ENCODE data around the gene MAGI3.
"Not testable (repeated sequence)": the region's sequence is repeated elsewhere in the genome, so short reads cannot be mapped to it uniquely, and the experiment has no call there.

The MAGI3 gene

DNA sequence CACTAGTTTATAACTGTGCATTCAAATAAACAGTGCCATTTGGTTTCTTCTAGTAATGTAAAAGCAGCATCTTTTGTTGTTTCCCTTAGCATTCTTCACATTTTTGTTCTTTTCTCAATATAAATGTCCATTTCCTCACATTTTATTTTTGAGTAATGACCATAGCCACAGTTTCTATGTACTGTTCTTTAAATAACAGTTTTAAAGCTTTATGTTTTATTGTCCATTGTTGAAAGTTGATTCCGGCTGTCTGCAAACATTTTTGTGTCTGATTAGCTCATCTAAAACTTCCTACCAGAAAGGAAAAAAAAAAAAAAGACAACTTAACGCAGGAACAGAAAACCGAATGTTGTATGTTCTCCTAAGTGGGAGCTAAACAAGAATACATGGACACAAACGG, 139.7 kb downstream of the MAGI3 start:
- DNase-seq, result no peak

DNA sequence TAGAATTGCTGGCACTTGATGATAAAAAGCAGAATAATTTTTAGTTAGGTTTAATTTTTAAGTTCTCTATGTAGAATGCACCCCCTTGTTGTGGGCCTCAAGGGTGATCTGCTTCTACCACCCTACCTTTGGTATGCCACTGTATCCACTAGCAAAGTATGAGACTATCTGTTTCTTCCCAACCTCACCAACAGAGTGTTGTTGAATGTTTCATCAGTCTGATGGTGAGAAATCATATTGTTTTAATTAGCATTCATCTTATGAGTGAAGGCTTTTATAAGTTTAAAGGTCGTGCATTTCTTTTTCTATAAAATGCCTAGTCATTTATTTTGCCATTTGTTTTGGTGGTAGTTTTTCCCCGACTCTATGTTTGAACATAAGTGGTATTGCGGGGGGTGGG, 141.0 kb downstream of the MAGI3 start:
- DNase-seq, result no peak

DNA sequence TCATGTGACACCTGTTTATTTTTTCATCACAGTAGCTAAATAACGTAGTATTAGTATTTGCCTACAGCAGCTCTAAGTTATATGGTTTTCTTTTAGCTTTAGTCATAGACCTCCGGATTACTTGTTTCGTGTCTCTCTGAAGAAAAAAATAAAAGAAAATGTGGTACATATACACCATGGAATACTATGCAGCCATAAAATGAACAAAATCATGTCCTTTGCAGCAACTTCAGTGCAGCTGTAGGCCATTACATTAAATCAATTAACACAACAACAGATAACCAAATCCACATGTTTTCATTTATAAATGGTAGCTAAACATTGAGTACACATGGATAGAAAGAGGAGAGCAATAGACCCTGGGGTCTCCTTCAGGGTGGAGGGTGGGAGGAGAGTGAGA, 142.7 kb downstream of the MAGI3 start:
- DNase-seq, result no peak

DNA sequence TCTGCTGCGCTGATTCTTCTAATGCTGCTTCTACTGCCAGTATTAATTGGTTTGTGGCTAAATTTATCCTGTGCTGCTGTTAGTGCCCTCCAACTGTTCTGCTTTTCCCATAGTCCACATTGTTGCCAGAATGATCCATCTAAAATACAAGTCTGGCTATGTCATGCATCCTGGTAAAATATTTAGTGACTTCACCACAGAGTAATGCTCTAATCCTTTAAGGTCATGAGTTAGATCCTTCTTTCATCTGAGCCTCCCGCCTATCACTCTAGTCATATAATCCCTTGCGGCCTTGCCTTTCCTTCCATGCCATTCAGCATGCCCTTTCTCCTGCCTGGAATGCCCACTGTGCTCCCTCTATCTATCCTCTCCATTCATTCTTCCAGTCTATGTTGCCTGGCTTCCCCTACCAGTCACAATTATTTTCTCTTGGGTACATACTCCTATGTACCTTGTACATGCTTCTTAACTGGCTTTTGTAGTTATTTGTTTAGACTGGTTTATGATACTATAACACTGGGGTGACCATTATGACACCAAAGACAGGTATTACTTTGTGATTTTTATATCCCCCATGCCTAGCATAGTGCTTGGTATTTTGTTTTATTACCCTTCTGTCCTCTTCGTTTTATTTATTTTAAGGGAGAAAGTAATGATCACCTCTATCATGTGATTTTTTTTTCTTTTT, 144.0 kb downstream of the MAGI3 start:
- DNase-seq, result no peak

DNA sequence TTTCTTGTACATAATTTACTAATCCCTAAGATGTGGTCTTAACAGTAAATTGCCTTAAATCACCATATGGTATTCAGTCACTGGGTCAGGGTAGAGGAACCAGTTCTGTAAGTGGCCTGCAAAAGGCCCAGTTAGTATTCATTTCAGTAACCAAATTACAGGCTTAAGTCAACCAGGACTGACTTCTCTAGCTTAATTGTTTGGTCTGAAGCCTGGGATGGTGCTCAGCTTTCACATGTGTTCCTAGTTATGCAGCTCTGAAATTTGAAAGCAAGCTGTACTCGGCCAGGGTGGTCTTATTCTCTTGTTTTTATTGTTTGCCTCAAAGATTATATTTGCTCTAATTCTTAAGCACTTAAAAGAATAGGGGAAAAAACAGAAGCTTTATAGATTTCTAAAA, 144.6 kb downstream of the MAGI3 start:
- no peak for DNase-seq

DNA sequence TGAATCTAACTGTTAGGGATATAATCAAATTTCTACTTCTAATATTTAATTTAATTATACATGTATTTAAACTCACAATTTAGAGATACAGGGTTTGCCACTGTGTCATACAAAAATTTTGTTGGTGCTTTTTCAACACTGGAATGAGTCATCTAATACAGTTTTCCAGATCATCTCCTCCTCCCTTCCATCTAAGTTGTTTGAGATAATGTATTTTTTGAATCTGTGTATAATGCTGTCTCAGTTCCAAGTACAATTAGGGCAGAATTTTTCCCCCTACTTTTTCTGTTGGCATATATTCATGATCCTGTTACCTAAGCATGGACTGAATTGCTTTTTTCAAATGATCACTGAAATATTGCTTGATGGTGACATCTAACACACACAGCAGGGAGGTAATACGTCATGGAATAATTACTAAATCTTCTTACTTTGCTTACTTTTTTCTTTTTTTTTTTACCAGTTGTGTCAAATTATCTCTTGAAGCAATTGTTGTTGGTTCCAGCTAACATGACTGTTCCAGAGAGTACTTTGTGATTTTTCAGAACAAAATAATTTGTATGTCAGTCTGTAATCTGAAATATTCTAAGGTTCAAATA, 146.0 kb downstream of the MAGI3 start:
- no peak for DNase-seq

DNA sequence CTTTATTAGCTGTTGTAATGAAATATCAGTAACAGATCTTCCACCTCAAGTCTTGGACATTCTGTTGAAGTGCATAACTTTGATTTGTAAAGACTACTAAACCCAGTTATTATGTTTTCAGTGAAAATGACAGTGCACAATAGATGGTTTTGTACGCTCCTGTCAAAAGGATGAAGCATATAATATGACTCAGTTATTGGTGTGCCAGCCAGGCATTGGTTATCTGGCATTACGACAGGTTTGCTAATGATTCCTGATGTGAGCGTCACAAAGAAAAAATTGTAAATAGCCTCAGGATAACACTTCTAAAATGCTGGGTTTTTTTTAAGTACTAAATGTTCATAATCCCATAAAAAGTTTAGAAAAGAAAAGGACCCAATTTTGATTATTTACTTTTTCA, 147.9 kb downstream of the MAGI3 start:
- no peak for DNase-seq

DNA sequence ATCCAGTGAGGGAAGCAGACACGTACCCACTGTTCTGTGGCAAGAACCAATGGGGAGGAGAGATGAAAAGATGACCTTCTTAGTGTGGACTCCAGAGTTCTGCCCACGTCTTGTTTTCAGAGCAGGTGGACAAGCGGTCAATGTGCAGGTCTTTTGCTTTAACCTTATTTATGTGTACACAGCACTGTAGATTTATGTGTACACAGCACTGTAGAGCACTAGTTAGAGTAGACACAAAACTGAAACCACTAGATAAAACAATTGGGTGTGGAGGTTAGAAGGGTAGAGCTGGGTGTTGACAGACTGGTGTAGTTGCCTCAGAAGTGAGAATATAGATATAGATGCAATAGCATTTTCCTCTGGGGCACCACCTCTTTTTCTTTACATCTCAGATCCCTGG, 150.0 kb downstream of the MAGI3 start:
- DNase-seq, result no peak

DNA sequence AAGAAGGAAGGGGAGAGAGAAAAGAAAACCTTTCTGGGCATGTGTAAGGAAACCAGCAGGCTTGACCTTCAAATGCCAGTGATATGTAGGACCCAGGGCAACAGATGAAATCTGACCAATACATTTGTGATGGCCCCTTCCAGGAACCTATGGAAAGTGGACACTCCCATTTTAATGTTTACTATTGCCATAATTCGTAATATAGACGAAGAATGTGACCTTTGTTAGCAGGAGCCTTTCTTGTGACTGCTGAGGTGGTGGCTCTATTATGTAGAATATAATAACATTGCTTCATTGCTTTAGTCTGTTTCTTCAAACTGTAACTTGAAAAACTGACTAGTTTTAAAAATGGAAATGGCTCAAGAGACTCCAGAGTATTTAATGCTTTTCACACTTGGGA, 150.8 kb downstream of the MAGI3 start:
- no peak for DNase-seq

DNA sequence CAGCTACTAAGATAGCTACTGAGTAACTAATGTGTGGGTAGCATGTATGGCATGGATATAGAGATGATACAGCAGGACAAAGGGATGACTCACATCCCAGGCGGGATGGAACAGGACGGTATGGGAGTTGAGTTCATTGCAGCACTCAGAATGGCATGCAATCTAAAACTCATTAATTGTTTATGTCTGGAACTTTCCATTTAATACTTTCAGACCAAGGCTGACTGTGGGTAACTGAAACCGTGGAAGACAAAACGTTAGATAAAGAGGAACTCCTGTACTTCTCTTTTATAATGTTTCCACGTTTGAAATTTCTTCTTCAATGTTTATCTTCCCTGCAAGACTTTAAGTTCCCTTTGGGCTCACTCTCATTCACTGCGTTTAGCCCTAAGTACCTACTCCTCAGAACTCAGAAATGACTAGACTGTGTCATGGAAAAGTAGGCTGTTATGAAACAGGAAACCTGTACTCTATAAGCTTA, 151.9 kb downstream of the MAGI3 start:
- no peak for DNase-seq

DNA sequence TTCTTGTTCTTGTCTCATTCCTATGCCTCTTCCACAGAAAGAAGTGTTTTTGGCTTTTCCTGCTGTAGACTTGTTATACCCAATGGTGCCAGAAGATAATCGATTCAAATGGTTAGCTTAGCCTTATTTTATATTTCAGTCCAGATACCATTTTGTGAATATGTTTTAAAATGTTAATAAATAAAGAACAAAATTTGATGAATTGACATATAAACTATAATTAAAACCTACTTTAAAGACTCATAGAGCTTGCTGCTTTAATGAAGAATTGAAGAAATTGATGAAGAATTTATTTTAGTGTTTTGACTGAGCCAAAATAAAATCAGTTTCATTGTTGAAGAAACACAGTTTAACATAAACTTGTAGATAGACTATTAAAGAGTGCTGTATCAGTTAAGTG, 152.8 kb downstream of the MAGI3 start:
- DNase-seq, result no peak

DNA sequence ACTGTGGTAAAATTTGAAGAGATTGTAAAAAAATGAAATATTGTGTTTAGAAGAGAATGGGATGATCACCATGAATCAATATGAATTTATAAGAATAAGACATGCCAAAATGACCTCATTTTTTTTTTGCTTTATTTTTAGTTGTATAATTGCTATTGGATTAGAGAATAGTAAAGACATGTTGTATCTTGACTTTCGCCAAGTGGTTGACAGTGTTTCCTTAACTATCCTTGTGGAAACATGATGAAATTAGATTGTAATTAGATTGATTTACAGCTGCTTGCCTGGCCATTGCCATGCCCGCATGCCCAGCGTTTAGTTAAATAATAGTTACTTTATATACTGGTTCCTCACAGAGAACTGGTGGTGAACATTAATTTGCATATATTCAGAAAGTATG, 154.9 kb downstream of the MAGI3 start:
- DNase-seq, result no peak

DNA sequence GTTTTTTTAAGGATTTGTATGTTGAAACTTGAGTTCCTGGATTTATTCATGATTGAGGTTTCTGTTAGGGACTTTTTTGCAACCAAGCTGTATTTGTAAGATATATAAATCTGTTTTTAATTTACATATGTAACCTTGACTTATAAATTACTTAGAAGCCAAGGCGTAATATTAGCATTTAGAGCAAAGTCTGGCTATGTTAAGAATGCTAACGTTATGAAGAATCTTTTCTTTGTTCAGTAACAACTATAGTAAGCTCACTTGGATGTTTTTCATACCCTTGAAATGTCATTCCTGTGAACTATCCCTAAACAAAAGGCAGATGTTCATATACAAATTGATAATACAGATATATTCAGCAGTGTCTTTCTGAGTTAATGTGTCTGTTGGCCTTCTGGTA, 155.3 kb downstream of the MAGI3 start:
- DNase-seq, result no peak

DNA sequence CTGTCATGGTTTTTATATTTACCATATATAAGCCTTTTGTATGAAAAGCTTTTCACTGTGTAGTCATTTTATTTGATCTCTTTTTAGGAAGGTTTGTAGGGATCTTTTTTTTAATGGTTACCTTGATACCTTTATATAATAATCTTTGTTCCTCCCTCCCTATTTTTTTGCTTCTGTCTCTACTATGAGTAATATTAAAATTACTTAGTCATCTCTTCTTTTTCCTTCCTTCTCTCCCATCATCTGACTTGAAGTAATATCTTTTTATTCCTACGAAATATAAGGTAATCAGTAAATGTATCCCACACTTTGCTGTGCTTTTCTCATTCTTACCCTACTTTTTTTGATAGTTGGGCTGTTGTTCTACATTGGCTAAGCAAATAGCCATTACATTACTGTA, 161.4 kb downstream of the MAGI3 start:
- DNase-seq, result no peak

DNA sequence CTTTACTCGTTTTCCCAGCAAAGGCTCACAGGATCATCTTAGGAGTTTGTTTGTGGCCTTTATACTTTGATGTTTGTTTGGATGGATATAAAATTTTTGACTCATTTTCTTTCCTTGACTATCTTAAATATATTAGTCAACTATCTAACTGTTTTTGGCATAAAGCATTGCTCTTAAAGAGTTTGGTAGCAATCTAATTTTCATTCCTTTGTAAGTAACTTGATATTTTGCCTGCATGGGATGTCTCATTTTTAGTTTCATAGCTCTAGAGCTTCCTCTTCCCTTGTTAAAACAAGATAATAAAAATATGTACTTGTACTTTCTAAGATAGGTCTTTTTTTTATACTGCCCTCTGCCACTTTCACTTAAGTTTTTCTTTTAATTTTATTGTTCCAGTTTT, 161.9 kb downstream of the MAGI3 start:
- no peak for DNase-seq

DNA sequence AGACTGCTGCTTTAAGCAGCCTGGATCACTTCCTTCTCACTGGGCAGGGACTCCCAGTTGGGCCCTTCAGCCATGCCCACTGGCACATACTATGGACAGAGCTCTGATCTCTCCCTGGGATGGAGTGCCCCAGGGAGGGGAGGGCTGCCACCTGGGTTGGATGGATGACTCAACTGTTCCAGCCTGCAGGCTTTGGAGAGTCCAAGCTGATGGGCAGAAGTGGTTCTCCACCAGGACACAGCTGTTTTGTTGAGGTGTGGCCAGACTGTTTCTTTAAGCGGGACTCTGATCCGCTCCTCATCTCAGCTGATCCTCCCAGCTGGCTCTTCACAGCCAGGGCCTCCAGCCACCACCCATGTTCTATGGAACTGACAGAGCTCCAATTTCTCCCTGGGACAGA, 166.9 kb downstream of the MAGI3 start:
- DNase-seq, result no peak

DNA sequence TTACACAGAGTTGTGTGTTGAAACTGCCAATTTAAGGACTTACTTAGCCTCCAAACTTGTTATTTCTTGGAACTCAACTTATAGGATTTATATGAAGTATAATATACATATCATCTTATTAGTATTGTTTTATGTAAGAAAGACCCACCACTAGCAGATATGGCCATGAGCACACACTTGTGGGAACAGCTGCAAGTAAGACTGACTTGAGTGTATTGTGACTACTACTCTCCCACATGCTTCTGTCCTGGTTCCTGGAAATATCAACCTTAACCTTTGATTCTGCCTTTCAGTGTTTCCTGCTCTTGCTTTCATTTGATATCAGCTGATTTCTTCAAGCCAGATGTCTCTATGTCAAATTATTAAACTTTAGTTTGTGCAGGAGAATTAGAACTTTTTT, 175.3 kb downstream of the MAGI3 start:
- DNase-seq, result no peak

DNA sequence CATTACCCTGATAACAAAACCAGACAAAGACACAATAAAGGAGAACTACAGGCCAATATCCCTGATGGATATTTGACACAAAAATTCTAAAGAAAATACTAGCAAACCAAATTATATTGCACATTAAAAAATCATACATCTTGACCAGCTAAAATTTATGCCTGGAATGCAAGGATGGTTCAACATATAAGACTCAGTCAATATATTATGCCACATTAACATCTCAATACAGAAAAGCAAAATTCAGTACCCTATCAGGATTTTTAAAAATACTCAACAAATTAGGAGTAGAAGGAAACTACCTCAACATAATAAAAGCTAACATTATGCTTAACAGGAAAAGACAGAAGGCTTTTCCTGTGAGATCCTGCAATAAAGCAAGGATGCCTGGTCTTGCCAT, 177.1 kb downstream of the MAGI3 start:
- no peak for DNase-seq

DNA sequence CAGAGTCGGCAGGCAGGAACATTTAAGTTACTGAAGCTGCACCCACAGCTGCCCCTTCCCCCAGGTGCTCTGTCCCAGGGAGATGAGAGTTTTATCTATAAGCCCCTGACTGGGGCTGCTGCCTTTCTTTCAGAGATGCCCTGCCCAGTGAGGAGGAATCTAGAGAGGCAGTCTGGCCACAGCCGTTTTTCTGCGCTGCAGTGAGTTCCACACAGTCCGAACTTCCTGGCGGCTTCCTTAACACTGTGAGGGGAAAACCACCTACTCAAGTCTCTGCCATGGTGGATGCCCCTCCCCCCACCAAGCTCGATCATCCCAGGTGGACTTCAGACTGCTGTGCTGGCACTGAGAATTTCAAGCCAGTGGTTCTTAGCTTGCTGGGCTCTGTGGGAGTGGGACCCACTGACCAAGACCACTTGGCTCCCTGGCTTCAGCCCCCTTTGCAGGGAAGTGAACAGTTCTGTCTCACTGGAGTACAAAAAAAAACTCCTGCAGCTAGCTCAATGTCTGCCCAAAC, 185.5 kb downstream of the MAGI3 start:
- not testable (repeated sequence) for DNase-seq

DNA sequence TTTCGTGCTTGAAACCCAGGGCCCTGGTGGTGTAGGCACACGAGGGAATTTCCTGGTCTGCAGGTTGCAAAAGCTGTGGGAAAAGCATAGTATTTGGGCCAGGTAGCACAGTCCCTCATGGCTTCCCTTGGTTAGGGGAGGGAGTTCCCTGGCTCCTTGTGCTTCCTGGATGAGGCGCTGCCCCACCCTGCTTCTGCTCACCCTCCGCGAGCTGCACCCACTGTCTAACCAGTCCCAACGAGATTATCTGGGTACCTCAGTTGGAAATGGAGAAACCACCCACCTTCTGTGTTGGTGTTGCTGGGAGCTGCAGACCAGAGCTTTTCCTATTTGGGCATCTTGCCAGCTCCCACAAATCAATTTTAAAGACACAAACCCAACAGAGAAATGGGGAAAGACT, 186.0 kb downstream of the MAGI3 start:
- no peak for DNase-seq

DNA sequence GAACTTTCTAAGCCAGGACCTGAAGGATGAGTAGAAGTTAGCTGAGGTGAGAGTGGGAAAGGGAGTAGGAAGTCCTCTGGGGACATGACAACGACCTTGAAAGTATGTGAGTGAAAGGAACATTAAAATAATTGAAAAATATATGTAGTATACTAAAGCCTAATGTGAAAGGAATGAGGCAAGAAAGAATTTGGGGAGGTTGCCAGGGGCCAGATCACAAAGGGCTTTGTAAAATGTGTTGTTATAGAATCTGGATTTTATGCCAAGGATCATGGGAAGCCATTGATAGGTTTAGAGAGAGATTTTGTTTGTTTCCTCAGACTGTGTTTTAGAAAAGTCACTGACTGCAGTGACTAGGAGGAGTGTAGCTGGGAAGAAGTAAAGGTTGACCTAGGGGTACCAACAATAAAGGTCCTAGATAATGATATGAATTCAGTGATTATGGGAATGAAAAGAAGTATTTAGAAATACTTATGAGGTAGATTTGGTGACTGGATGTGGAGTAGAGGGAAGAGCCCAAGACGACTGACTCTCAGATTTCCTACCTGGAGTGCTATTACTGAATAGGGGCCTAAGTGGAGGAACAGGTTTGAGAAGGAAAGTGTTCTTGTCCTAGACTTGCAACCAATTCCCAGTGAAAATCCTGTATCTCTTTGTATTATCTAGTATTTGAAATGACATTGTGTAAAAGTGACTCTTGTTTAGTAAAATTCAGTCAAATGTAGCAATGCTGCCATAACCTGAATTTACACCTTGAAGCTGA, 189.1 kb downstream of the MAGI3 start:
- DNase-seq, result no peak

DNA sequence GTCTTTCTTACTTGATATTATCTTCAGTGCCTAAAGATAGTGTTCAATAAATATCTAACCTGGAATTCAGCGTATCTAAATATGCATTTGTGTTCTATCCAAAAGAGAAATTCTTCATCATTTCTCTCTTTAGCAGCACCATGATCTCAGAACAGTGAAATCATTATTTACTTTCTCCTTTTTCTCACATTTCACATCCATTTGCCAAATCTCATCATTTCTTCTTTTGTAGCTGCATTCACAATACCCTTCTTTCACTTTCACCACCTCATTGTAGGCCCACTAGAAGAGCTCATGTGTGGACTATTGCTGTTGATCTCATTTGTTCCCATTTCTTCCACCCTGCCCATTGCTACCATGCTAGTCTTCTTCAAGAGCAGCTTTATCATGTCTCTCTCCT, 191.0 kb downstream of the MAGI3 start:
- DNase-seq, result no peak

DNA sequence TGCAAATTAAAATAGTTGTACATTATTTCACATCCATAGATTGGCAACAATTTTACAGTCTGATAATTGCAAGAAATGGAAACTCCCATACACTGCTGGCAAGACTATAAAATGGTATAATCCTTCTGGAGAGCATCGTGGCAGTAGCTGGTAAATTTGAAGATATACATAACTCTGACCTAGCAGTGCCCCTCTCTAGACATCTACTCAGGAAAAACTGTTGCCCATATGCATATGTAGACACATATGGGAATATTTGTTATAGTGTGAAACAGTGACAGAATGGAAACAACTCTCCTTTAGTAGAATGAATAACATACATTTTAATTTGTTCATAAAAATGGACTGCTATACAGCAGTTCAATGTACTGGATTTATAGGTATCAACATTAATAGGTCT, 191.8 kb downstream of the MAGI3 start:
- DNase-seq, result no peak

DNA sequence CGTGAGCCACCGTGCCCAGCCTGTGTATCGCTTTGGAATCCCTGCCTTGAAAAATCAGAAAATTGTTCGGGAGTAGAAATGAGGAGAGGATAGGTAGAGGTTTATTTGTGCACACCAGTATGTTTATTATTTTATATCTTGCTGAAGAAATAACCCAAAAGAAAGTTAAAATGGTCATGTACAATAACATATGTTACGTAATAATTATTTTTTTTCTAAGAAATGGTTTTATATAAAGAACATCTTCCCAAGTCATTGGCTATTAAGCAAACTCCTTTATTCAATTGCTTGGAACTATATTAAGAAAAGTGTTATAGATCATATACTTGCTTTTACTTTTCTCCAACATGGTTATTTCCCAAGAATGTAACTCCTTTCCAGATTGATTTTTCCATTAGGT, 197.2 kb downstream of the MAGI3 start:
- no peak for DNase-seq

Data from NCI-H2081 treated with DMSO at 0.1 percent for 48 hours (cell line).